Inferior parietal cortex (tissue), 1 donor: ENCODE results near the gene SHLD1.
"Not testable (repeated sequence)": the region's sequence is repeated elsewhere in the genome, so short reads cannot be mapped to it uniquely, and the experiment has no call there.

ENCODE experiments used
- DNase-seq: peaks from one replicate; pipeline ENCODE4 v3.0.0-alpha.2; 2016; ENCODE audit errors: extremely low spot score

SHLD1 gene

DNA sequence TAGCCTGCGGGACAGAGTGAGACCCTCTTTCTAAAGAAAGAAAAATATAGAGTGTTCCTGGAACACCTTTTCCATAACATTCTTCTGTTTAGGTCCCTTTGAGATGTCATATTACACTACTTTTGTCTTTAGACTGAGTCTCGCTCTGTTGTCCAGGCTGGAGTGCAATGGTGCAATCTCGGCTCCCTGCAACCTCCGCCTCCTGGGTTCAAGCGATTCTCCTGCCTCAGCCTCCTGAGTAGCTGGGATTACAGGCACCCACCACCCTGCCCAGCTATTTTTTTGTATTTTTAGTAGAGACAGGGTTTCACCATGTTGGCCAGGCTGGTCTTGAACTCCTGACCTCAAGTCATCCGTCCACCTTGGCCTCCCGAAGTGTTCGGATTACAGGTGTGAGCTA, 31.2 kb downstream of the SHLD1 start:
- not testable (repeated sequence) for DNase-seq

DNA sequence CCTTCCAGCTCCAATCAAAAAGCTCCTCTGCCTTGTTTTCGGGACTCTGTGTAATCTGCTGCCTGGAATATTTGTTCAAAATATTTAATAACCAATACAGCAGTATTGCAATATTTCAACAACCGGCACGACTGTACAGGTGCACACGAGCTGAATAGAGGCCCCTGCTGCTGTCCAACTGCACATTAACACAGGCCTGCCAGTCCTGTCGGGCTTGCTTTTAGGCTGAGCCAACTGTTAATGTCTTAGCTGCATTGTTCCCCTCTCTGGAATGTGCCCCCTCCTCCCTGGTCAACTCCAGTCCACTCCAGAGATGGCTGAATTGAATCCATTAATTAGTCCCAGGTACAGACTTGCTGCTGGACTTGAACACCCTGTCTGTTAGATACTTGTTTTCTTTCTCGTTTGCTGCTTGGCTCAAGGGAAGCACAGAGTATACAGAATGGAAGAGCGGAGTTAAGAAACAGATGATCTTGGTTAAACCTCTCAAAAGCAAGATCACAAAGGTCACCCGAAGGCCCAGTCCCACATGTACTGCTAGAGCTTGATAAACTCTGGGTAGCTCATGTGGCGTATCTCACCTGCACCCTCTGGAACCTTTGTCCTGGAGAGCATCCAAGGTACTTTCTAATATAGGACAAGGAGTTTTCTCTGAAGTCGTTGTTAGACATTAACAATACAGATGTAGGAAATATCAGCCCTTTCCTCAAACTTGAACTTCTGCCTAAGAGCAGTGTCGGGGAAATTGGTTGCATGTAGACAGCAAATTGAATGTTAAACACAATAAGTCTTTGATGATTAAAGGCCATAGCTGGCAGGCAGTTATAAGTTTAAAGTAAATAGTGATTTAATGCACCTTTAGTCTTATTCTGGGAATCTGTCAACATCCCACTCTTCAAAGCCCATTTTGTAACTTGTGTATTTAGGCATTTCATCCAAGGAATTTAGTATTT, 31.9 kb downstream of the SHLD1 start:
- no peak for DNase-seq

DNA sequence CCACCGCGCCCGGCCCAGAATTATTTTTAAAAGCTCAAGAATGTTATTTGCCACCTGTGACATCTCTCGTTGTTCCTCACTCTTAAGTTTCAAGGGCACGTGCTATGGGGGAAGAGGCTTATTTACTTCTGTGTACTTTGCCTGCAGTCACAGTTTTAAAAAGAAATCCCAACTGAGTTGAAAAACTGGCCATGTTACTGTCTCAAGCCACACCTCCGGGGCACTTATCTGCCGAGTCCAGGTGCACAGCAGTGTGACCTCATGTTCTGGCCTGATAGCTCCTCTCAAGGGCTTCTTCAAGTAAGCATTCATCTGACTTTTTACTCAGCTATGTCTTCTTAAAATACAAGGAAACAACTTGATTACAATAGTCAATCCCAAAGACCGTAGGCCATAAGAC, 34.5 kb downstream of the SHLD1 start:
- no peak for DNase-seq

DNA sequence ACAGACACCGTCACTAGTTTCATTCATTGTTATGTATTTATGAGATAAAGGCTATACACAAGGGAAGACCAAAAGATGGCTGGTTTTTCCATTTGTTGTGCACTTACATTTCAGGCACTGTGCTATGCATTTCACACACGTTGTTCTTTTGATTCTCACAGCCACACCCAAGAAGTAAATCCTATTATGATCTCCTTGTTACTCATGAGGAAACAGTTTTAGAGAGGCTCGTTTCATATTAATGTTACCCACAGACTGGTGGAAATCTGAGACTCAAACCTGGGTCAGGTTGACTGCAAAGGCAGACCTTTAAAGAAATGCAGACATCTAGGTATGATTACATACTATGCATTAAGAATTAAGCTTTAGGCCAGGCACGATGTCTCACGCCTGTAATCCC, 34.9 kb downstream of the SHLD1 start:
- DNase-seq: no peak

DNA sequence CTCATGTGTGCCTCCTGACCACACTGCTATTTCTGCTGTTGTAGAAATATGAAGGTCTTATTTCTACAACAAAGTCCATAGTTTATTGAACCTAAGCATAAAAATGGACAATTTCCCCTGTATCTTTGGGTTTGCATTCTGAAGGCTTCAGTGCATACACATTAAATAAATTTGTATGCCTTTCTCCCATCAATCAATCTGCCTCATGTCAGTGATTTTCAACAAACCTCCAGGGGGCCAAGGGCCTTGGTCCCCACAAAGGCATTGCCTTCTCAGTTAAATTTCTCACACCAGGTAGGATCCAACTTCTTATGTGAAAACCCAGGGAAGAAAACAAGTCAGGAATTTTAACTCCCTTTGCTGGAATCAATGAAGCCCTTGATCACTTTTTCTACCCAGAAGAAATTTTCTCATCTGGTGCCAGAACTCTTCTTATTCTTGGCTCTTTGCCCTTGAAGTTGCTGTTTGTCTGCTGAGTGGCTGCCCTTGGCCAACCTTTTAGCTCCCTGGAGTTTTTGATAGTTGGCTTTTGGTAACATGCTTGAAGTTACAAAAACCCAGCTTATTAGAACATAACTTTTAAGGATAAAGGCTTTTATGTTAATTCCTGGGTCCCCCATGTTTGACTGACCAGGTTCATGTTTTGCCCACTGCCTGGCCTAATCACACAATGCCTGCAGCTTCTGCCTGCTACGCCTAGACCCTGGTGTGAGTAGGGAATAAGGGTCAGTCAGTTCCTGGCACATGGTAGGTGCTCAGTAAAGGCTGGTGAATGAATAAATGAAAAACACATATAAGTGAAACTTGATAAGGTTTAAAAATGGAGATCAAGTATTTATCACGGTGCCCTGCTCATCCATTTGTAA, 37.0 kb downstream of the SHLD1 start:
- no peak for DNase-seq

DNA sequence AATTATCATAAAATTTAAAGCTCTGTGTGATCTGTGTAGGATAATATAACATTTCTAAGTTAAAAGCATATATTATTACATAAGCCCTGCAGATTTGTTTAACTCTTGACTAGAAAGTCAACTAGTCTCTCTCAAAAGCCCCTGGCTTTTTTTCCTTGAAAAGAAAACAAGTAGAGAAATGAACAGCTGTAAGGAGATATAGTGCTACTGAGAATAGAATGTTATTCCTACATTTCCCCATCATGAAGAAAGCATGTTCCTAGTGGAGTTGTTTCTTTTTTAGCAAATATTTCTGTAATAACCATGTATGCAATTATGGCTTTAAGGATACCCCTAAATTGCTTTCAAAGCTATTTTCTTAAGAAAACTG, 37.6 kb downstream of the SHLD1 start:
- no peak for DNase-seq

DNA sequence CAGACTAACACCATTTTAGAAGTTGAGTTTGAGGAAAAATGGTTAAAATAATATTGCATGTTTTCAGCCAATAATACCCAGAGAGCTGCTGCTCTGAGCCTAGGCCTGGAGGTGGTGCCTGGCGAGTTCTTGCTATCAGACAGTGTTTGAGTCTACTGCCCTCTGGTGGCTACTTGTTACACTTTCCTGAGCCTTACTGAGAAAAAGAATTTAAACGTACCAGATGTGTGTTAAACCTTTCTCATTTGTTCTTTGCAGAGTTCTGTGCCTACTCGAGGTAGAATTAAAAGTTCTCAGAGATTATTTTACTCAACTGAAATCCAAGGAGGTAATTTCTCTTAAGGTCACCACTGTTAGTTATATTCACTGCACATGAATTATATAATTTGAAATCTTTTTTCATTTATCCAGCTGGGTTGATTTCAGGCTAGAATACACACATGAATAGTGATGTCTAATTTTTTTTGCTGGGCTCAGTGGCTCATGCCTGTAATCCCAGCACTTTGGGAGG, 38.2 kb downstream of the SHLD1 start:
- peak; percentile 94 for DNase-seq

DNA sequence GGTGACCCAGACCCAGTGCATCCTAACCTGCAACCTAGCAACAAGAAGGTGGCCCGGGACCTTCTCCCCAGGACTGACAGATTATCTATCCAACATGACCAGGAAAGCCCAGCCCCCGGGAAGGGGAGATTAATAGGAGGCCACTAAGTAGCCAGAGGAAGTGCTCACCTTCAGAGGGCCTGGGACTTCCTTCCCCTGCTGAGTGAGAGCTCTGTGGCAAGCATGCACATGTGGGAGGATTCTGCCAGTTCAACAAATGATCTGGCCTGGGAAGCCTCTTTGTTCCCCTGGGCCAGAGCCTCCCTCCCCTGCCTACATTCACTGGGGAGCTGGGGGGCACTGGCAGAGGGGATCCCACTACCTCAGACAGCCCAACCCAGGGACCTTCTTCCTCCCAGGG, 39.6 kb downstream of the SHLD1 start:
- no peak for DNase-seq

DNA sequence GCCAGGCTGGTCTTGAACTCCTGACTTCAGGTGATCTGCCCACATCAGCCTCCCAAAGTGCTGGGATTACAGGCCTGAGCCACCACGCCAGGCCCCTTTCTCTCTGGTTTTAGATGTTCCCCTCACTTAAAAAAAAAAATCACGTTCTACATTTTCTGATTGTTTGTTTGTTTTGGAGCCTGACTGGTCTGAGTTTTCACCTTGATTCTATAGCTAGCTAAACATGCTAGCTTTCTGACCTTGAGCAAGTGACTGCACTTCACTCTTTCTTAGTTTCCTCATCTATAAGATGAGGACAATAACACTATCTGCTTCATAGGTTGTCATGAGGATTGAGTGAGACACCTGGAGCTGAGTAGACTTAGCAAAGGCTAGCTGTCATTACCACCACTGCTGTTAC, 43.7 kb downstream of the SHLD1 start:
- no peak for DNase-seq

DNA sequence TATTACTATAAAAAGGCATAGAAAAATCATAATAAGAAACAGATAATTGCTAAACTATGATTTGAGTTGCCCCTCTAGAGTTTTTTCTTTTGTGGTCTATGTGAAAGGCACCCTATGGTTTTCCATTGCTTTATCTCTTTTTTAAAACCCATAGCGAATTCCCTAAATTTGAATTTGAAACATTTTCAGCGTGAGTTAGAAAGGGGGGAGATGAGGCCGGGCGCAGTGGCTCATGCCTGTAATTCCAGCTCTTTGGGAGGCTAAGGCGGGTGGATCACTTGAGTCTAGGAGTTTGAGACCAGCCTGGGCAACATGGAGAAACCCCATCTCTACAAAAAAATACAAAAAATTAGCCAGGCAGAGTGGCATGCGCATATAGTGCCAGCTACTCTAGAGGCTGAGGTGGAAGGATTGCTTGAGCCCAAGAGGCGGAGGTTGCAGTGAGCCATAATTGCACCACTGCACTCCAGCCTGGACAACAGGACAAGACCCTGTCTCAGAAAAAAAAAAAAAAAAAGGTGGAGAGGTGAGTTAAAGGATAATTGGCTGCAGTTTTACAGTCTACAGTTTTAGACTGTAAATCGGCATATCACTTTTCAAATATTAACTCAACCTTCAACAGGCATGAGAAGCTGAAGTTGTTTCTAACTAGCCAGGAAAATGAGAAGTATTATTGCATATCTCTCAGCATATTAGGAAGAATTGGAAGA, 46.3 kb downstream of the SHLD1 start:
- DNase-seq: no peak

DNA sequence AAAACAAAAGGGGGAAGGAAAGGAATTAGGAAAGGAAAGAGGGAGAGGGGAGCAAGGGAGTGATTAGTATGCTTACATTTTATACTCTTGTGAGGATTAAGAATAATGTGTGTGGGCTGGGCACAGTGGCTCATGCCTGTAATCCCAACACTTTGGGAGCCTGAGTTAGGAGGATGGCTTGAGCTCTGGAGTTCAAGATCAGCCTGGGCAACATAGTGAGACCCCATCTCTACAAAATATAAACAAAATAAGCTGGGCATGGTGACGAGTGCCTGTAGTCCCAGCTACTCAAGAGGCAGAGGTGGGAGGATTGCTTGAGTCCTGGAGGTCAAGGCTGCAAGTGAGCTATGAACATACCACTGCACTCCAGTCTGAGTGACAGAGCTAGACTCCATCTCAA, 47.0 kb downstream of the SHLD1 start:
- DNase-seq: no peak

DNA sequence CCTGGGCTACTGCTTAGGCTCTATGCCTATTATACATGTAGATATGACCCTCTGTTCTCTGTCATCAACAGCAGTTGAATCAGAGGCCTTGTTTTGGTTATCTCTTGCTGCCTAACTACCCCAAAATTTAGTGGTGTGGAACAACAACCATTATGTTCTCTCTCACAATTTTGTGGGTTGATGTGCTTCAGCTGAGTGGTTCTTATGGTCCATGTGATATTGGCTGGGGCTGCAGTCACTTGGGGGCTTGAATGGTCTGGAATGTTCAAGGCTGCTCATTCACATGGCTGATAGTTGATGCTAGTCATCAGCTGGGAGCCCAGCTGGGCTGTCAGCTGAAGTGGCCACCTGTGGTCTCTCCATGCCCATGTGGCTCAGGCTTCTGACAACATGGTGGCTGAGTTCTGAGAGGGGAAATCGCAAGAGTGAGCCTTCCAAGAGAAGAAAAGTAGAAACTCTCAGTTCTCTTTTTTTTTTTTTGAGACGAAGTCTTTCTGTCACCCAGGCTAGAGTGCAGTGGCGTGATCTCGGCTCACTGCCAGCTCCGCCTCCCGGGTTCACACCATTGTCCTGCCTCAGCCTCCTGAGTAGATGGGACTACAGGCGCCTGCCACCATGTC, 47.8 kb downstream of the SHLD1 start:
- no peak for DNase-seq

DNA sequence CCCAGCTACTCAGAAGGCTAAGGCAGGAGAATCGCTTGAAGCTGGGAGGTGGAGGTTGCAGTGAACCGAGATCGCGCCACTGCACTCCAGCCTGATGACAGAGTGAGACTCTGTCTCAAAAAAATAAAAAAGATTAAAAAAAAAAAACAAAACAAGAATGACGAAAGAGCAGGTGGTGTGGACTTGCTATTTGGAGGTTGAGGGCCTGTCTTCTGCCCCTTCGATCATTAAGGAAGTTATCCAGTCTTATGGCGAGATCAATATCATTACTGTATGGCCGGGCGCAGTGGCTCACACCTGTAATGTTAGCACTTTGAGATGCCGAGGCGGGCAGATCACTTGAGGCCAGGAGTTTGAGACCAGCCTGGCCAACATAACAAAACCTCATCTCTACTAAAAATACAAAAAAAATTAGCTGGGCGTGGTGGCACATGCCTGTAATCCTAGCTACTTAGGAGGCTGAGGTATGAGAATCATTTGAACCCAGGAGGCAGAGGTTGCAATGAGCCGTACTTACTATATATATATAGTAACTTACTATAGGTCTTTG, 53.6 kb downstream of the SHLD1 start:
- not testable (repeated sequence) for DNase-seq

DNA sequence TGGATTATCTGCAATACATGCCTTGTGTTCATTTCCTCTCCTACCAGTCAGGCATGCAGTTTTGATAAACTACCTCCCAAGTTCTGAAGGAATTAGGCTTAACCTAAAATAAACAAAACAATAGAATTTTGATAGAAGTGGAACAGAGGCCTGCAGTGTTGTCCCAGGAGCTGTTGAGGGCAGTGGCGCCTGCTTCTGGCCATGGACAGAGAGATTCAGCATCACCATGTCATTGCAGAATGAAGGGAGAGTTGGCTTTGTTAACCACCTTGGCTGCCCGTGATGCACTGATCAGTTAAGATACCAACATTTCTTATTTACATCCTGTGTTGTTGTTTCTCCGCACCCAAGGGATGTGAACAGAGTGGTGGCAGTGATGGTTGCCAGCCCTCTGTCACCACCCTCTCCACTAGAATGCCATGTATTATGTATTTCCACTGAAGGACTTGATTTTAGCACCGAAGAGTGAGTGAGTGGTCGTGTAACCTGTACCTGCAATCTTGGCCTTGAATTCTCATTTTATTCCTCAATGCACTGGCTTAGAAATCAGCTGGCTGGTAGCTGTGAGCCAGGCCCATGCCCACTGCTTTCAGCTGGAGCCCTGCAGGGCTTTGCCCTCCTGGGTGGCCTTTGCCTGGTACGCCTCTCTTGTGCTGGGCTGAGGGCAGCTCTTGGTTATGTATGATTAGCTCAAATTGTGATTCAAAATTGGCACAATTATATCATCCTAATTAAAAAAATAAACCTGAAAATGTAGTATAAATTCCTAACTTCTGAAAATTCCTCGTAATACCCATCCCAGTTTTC, 56.5 kb downstream of the SHLD1 start:
- DNase-seq: no peak

DNA sequence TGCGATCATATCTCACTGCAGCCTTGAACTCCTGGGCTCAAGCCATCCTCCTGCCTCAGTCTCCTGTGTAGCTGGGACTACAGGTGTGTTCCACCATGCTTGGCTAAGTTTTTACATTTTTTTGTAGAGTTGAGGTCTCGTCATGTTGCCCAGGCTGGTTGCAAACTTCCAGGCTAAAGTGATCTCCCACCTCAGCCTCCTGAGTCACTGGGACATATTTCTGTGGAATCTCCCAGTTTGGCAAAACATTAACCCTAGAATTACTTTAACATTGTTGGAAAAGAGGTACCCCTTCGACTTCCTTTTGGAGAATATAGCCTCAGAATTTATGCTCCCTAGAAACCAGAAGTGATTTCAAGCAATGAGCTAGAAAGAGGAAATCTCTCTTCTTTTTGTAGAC, 57.2 kb downstream of the SHLD1 start:
- no peak for DNase-seq

DNA sequence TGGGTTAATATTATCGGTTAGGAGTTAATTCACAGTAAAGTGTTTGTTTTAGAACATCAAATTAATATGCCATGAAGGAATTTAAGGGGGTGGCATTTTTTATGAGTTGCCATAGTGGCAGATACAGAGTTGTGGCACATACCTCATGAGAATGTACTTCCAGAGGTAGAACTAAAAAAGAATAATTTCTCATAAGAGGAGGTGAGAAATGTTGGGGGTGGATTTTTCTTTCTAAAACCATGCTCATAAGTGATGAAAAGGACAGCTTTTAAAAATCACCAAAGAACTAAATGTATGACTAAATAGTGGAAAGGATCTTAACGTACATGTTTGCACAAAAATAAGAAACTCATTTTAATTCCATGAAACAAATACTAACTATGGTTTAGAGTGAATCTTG, 58.7 kb downstream of the SHLD1 start:
- DNase-seq: peak; percentile 54

DNA sequence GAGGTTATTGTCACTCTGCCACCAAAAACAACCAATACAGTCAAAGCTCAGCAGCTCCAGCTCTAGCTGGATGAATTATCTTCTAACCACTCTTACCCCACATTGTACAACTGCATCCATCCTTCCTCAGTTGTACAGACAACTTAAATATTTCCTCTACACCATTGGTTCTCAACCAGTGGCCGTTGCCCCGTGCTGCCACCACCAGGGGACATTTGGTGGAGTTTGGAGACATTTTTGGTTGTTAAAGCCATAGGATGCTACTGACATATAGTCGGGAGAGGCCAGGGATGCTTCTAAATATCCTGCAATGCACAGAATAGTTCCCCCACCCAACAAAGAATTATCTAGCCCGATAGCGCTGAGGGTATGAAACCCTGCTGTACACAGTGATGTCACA, 59.3 kb downstream of the SHLD1 start:
- DNase-seq: no peak

DNA sequence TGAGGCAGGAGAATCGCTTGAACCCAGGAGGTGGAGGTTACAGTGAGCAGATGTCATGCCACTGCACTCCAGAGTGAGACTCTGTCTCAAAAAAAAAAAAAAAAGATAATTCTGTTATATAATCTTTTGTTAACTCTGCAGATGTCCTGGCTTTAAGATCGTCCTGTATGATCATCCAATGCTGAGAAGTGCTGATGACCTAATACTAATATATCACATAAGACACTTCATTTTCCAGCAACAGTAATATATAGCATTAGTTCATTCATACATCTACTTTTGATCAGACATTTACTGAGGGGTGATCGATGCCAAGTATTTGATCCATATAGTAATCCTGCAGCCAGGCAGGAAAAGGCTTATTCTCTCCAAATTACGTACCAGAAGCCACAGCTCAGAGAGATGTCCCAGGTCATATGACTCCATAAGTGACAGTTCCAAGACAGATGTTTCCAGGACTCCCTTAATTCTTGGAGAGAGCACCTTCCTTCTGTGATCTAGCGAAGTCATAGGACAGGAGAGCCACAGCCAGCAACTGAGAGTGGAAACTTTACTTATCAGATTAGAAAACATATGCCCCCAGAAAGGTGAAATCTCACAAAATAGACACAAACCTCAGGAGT, 60.7 kb downstream of the SHLD1 start:
- no peak for DNase-seq

DNA sequence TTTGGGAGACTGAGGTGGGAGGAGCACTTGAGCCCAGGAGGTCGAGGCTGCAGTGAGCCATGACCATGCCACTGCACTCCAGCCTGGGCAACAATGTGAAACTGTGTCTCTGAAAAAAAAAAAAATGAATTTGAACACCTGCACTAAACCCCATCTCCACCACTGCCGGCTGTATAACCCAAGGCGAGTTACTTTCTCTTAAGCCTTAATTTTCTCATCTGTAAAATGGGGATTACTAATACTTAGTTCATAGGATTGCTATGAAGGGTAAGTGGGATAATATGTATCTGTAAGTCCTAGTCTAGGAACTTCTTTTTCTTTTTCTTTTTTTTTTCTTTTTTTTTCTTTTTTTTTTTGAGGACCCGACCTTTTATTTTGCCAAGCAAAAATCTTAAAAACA, 61.5 kb downstream of the SHLD1 start:
- DNase-seq: no peak

DNA sequence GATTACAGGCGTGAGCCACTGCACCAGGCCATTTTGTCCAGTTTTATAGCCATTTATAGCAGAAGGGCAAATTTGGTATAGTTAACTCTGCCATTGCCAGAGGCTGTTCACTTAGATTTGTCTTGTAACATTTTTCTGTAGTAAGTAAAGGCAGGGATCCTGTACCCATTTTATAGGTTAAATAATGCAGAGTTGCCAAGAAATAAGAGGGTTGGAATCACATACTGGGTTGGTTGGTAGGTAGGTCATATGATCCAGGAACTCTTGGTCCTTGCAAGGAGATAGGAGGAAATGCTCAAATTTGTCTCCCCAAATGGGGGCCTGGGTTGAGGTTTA, 68.1 kb downstream of the SHLD1 start:
- no peak for DNase-seq
